ENCODE data around the gene GALK2.
"Not testable (repeated sequence)": the region's sequence is repeated elsewhere in the genome, so short reads cannot be mapped to it uniquely, and the experiment has no call there.

The GALK2 gene

GRCh38 chr15:49328941-49329340 lies 158.9 kb downstream of the GALK2 start:
- Mint-ChIP-seq H3K9me3 (no peaks in the 10 kb centered on the region), H3K27me3 (no peaks in the 10 kb centered on the region), H3K4me1 (ENCODE audit: low read depth) (peaks cover 7% of the 10 kb centered on the region), H3K4me3 (no peak overlapping the region), H3K27ac (no peak overlapping the region), H3K36me3 (ENCODE audit: low read depth) (peaks cover 37% of the 10 kb centered on the region)
- intact Hi-C loops (cut with micrococcal nuclease): no loop called here

GRCh38 chr15:49330166-49330565 lies 160.1 kb downstream of the GALK2 start:
- no peaks in the 10 kb centered on the region for H3K9me3 Mint-ChIP-seq
- no peak overlapping the region for H3K4me3 Mint-ChIP-seq
- H3K4me1 Mint-ChIP-seq (ENCODE audit: low read depth): peaks cover 7% of the 10 kb centered on the region
- peaks cover 37% of the 10 kb centered on the region for H3K36me3 Mint-ChIP-seq (ENCODE audit: low read depth)
- intact Hi-C loops (cut with micrococcal nuclease): no loop called here
- no peak overlapping the region for H3K27ac Mint-ChIP-seq
- H3K27me3 Mint-ChIP-seq: no peaks in the 10 kb centered on the region

- no peaks in the 10 kb centered on the region for H3K27me3 Mint-ChIP-seq
- peaks cover 7% of the 10 kb centered on the region for H3K4me1 Mint-ChIP-seq (ENCODE audit: low read depth)
- intact Hi-C loops (cut with micrococcal nuclease): no loop called here
- H3K9me3 Mint-ChIP-seq: no peaks in the 10 kb centered on the region
- H3K36me3 Mint-ChIP-seq (ENCODE audit: low read depth): peaks cover 37% of the 10 kb centered on the region
- H3K4me3 Mint-ChIP-seq: no peak overlapping the region
- H3K27ac Mint-ChIP-seq: no peak overlapping the region
Observed at GRCh38 chr15:49331442-49331841, 161.4 kb downstream of the GALK2 start.

- H3K9me3 Mint-ChIP-seq: no peaks in the 10 kb centered on the region
- peaks cover 7% of the 10 kb centered on the region for H3K4me1 Mint-ChIP-seq (ENCODE audit: low read depth)
- no peaks in the 10 kb centered on the region for H3K27me3 Mint-ChIP-seq
- no peak overlapping the region for H3K4me3 Mint-ChIP-seq
- intact Hi-C loops (cut with micrococcal nuclease): no loop called here
- no peak overlapping the region for H3K27ac Mint-ChIP-seq
- H3K36me3 Mint-ChIP-seq (ENCODE audit: low read depth): peaks cover 37% of the 10 kb centered on the region
Observed at GRCh38 chr15:49331951-49332350, 161.9 kb downstream of the GALK2 start.

DNA sequence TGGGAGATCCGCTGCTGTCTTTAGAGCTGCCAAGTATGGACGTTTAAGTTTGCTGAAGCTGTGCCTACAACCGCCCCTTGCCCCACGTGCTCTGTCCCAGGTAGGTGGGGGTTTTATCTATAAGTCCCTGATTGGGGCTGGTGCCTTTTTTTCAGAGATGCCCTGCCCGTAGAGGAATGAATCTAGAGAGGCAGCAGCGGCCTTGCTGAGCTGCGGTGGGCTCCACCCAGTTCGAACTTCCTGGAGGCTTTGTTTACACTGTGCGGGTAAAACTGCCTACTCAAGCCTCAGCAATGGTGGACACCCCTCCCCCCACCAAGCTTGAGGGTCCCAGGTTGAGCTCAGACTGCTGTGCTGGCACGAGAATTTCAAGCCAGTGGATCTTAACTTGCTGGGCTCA lies 169.6 kb downstream of the GALK2 start:
- no peaks in the 10 kb centered on the region for H3K27me3 Mint-ChIP-seq
- peaks cover 55% of the 10 kb centered on the region for H3K36me3 Mint-ChIP-seq (ENCODE audit: low read depth)
- no peak overlapping the region for H3K27ac Mint-ChIP-seq
- intact Hi-C loops (cut with micrococcal nuclease): no loop called here
- H3K4me3 Mint-ChIP-seq: no peak overlapping the region
- no peaks in the 10 kb centered on the region for H3K4me1 Mint-ChIP-seq (ENCODE audit: low read depth)
- peaks cover 40% of the 10 kb centered on the region for H3K9me3 Mint-ChIP-seq

DNA sequence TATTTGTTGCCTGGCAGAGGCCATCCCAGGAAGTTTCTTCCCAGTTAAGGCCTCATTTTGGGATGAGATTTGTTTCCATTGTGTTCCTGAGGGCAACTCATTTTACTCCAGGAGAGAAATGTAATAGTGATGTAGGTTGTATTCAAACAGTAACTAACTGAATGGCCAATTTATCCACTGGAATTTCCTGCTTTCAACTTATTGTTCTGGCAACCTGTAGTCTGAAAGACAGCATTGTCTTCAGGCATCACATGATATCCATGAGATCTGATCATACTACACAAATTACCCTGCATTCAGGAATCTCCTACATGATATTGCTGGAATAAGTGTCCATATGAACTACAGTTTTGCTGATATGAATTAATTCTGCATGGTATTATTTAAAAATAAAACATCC lies 173.5 kb downstream of the GALK2 start:
- Mint-ChIP-seq H3K36me3 (ENCODE audit: low read depth) (peaks cover 56% of the 10 kb centered on the region), H3K4me1 (ENCODE audit: low read depth) (no peaks in the 10 kb centered on the region), H3K27ac (no peak overlapping the region), H3K27me3 (no peaks in the 10 kb centered on the region), H3K4me3 (no peak overlapping the region), H3K9me3 (peaks cover 34% of the 10 kb centered on the region)
- intact Hi-C loops (cut with micrococcal nuclease): no loop called here

- H3K4me3 Mint-ChIP-seq; H3K36me3 Mint-ChIP-seq (ENCODE audit: low read depth); H3K4me1 Mint-ChIP-seq (ENCODE audit: low read depth); intact Hi-C loops (cut with micrococcal nuclease); H3K27me3 Mint-ChIP-seq; H3K27ac Mint-ChIP-seq: not testable (repeated sequence)
- peaks cover 20% of the 10 kb centered on the region for H3K9me3 Mint-ChIP-seq
Observed at GRCh38 chr15:49354439-49354838, 184.4 kb downstream of the GALK2 start.

DNA sequence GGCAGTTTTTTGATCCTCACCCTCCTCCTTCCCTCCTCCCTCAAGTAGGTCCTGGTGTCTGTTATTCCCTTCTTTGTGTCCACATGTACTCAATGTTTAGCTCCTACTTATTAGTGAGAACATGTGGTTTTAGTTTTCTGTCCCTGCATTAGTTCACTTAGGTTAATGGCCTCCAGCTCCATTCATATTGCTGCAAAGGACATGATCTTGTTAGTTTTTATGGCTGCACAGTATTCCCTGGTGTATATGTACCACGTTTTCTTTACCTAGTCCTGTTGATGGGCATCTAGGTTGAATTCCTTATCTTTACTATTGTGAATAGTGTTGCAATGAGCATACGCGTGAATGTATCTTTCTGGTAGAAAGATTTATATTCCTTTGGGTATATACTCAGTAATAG lies 191.3 kb downstream of the GALK2 start:
- H3K4me1 Mint-ChIP-seq (ENCODE audit: low read depth): peaks cover 6% of the 10 kb centered on the region
- H3K27me3 Mint-ChIP-seq: no peaks in the 10 kb centered on the region
- peaks cover 26% of the 10 kb centered on the region for H3K9me3 Mint-ChIP-seq
- no peaks in the 10 kb centered on the region for H3K36me3 Mint-ChIP-seq (ENCODE audit: low read depth)
- H3K27ac Mint-ChIP-seq: no peak overlapping the region
- no peak overlapping the region for H3K4me3 Mint-ChIP-seq
- intact Hi-C loops (cut with micrococcal nuclease): no loop called here

GRCh38 chr15:49366496-49366895 lies 196.4 kb downstream of the GALK2 start:
- Mint-ChIP-seq H3K27me3 (no peaks in the 10 kb centered on the region), H3K9me3 (peaks cover 22% of the 10 kb centered on the region), H3K36me3 (ENCODE audit: low read depth) (no peaks in the 10 kb centered on the region), H3K4me3 (no peak overlapping the region), H3K4me1 (ENCODE audit: low read depth) (peaks cover 6% of the 10 kb centered on the region), H3K27ac (no peak overlapping the region)
- intact Hi-C loops (cut with micrococcal nuclease): no loop called here

GRCh38 chr15:49370782-49371181 lies 200.7 kb downstream of the GALK2 start:
- intact Hi-C loops (cut with micrococcal nuclease): no loop called here
- no peaks in the 10 kb centered on the region for H3K4me1 Mint-ChIP-seq (ENCODE audit: low read depth)

DNA sequence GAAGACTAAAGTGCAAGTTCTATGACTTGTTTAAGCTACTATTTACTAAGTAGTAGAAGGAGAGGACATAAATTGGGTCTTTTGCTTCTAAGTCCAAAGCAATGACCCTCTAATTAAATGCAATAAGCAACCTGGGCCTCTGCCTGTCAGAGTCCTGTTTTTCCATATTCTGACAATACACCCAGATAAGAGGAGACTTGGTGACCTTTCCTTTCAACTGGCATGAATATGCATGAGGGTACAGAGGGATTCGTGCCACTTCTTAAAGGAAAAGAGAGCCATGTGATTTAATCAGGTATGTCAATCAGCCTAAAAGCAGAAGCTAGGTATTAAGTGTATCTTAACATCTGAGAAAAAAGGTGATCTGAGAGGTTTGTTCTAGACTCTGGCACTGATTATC lies 202.3 kb downstream of the GALK2 start:
- Mint-ChIP-seq H3K27ac (no peak overlapping the region), H3K9me3 (no peaks in the 10 kb centered on the region), H3K36me3 (ENCODE audit: low read depth) (no peaks in the 10 kb centered on the region), H3K27me3 (no peaks in the 10 kb centered on the region), H3K4me3 (no peak overlapping the region), H3K4me1 (ENCODE audit: low read depth) (no peaks in the 10 kb centered on the region)
- intact Hi-C loops (cut with micrococcal nuclease): no loop called here

More at GRCh38 chr15:49370782-49371181, 200.7 kb downstream of the GALK2 start:
- Mint-ChIP-seq H3K9me3 (peaks cover 9% of the 10 kb centered on the region), H3K27ac (no peak overlapping the region), H3K4me3 (no peak overlapping the region), H3K27me3 (no peaks in the 10 kb centered on the region), H3K36me3 (ENCODE audit: low read depth) (no peaks in the 10 kb centered on the region)

DNA sequence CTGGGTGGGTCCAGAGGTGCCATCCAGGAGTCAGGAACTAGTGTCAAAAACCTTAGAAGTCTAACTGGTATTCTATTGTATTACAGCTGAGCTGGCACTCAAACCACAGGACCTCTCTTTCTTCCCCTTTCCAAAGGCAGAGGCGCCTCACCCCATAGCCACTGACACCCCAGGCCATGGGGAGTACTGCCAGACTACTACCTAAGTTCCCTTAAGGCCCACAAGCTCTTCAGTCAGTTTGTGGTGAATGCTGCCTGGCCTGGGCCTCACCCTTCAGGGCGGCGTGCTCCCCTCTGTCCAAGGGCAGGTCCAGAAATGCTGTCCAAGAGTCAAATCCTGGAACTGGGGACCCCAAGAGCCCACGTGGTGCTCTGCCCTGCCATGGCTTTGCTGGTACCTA lies 209.9 kb downstream of the GALK2 start:
- no peaks in the 10 kb centered on the region for H3K4me1 Mint-ChIP-seq (ENCODE audit: low read depth)
- H3K9me3 Mint-ChIP-seq: no peaks in the 10 kb centered on the region
- H3K27ac Mint-ChIP-seq: no peak overlapping the region
- H3K36me3 Mint-ChIP-seq (ENCODE audit: low read depth): no peaks in the 10 kb centered on the region
- intact Hi-C loops (cut with micrococcal nuclease): no loop called here
- no peaks in the 10 kb centered on the region for H3K27me3 Mint-ChIP-seq
- H3K4me3 Mint-ChIP-seq: no peak overlapping the region

DNA sequence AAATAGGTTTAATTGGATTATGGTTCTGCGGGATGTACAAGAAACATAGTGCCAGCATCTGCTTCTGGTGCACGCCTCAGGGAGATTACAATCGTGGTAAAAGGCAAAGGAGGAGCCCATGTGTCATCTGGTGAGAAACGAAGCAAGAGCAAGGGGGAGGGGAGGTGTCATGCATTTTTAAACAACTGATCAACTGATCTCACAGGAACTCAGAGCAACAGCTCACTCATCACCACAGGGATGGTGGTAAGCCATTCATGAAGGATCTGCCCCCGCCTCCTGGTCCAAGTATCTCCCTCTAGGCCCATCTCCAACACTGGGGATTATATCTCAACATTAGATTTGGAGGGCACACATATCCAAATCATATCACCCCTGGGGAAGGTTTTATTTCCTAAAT lies 210.9 kb downstream of the GALK2 start:
- Mint-ChIP-seq H3K27ac (no peak overlapping the region), H3K36me3 (ENCODE audit: low read depth) (no peaks in the 10 kb centered on the region), H3K9me3 (no peaks in the 10 kb centered on the region), H3K4me1 (ENCODE audit: low read depth) (no peaks in the 10 kb centered on the region), H3K4me3 (no peak overlapping the region), H3K27me3 (no peaks in the 10 kb centered on the region)
- intact Hi-C loops (cut with micrococcal nuclease): no loop called here

All from dendritic cell treated with granulocyte-macrophage colony-stimulating factor and Interleukin-4, amounts not matched to agents 40 ng/mL and 50 ng/mL, for 4 days (primary cell).